ENCODE data around the gene CCDC121.

Gene CCDC121

DNA sequence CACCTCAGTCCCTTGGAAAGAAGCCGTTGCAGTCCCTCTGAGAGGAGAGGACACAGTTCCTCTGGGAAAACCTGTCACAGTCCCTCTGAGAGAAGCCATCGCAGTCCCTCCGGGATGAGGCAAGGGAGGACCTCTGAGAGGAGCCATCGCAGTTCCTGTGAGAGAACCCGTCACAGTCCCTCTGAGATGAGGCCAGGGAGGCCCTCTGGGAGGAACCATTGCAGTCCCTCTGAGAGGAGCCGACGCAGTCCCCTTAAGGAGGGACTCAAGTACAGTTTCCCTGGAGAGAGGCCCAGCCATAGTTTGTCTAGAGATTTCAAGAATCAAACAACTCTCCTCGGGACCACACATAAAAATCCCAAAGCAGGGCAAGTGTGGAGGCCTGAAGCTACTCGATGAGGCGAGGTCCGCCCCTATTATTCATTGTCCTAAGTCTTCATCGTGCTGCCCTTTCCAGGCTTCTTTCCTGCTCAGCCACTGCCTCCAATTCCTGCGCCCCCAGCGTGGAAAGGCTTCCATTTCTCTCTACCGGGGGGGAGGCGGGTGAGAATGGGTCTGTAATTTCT is 46.6 kb downstream of the CCDC121 start:
- DNase-seq (ENCODE audit: low read depth, low spot score), result no peak

DNA sequence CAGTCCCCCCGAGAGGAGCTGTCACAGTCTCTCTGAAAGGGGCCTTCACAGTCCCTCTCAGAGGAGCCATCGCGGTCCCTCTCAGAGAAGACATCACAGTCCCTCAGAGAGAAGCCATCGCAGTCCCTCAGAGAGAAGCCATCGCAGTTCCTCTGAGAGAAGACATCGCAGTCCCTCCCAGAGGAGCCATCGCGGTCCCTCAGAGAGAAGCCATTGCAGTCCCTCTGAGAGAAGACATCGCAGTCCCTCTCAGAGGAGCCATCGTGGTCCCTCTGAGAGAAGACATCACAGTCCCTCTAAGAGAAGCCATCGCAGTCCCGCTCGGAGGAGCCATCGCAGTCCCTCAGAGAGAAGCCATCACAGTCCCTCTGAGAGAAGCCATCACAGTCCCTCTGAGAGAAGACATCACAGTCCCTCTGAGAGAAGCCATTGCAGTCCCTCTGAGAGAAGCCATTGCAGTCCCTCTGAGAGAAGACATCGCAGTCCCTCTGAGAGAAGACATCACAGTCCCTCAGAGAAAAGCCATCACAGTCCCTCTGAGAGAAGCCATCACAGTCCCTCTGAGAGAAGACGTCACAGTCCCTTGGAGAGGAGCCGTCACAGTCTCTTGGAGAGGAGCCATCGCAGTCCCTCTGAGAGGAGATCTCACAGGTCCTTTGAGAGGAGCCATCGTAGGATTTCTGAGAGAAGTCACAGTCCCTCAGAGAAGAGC is 47.2 kb downstream of the CCDC121 start:
- DNase-seq (ENCODE audit: low read depth, low spot score), result no peak
